ENCODE measurements around the gene PIP4K2A.
"Not testable (repeated sequence)": the region's sequence is repeated elsewhere in the genome, so short reads cannot be mapped to it uniquely, and the experiment has no call there.

PIP4K2A gene

DNA sequence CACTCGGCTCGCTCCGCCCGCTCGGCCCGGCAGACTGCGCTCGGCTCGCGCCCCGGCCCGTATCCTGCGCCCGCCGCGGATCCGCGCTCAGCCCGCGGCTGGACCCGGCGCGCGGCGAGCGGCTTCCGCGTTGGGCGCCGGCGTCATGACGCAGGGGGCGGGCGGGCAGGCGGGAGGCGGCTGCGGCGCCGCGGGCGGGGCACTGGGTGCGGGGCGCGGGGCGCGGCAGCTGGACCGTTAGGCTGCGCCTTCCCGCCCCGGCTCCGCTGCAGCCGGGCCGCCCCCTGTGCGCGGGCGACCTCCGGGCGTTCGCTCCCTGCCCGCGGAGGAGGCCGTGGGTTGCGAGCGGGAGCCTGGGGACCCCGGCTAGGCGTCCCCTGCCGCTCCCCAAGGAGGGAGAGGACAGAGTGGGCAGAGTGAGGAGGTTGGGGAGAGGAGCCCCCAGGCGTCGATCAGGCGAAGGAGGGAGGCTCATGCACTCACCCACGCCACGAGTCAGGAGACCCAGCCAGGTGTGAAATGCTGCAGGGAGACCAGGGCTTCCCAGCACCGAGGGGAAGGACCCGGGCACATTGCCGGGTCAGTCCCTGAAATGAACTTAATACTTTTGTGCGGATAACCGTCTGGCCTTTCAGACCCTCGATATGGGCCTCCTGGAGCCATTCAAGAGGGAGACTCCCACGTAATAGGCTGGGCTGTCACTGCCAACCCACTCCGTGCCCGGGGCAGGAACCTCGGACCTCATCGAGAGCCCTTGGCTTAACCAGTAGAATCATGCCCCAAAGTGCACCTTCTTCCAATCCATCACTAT, at the start of gene PIP4K2A:
TSS of gene PIP4K2A (minus strand) at position 100 of the 811 bp plus-strand sequence. CDS start 252 bp downstream, outside the sequence.
- peak; percentile 84 for DNase-seq (ENCODE audit: low spot score)

DNA sequence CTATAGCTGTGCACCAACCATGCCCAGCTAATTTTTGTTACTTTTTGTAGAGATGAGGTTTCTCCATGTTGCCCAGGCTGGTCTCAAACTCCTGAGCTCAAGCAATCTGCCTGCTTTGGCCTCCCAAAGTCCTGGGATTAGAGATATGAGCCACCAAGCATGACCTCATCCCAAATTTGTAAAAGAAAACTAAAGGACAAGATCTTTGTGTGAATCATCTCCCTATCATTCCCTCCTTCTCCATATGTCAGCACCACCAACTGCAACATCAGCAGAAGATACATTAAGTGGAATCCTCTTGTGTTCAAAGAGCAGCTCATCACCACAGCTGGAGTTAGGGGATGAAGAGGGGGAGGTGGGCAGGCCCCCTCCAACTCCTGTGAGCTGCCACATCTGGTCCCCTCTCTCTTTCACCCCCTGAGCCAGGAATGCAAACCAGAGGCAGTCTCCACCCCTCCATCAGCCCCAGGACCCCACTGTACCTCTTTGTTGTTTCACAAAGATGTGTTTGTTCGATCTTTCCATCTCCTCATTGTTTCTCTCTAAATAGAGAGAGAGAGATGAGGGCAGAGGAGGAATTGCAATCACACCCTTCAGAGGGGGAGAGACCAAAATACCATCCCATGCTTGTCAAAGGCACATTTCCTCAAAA, 47.3 kb upstream of the PIP4K2A start:
- peak; percentile 20 for DNase-seq (ENCODE audit: low spot score)

- peak; percentile 34 for DNase-seq (ENCODE audit: low spot score)
Observed at GRCh38 chr10:22760025-22760424, 45.6 kb upstream of the PIP4K2A start.

DNA sequence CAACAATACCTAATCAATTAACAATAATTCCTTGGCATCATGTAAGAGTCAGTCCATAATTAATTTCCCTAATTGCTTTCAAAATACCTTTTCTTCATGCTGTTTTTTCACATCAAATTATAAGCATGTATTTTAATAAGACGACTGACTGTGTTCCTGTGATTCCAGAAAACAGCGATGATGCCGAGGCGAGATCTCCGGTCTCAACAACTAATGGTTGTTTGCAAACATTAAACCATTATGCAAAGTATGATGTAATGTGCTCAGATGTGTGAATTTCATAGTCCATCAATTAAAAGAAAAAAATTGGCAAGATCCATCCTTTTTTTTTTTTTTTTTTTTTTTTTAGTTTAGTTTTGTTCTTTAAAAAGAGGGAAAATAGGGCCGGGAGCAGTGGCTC, 44.5 kb upstream of the PIP4K2A start:
- DNase-seq (ENCODE audit: low spot score), result no peak

GRCh38 chr10:22754296-22754695, 39.9 kb upstream of the PIP4K2A start:
- DNase-seq (ENCODE audit: low spot score), result no peak

- DNase-seq (ENCODE audit: low spot score), result no peak
Observed at GRCh38 chr10:22753786-22754185, 39.4 kb upstream of the PIP4K2A start.

GRCh38 chr10:22752272-22752889, 38.0 kb upstream of the PIP4K2A start:
- no peak for DNase-seq (ENCODE audit: low spot score)

DNA sequence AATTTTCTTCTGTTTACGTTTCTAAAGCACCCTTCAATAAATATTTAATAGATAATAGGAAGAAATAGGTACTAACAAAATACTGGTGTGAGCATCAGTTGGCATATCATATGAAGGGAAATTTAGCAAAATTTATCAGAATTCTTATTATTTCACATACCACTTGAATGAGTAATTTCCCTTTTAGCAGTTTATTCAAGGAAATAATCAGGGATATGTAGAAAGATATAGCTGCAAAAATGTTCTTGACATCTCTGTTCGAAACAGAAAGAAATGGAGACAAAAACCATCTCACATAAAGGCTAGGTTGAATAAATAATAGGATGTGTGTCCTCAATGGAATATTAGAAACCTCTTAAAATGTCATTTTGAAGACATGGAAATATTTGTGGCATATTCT, 35.8 kb upstream of the PIP4K2A start:
- DNase-seq (ENCODE audit: low spot score), result no peak

DNA sequence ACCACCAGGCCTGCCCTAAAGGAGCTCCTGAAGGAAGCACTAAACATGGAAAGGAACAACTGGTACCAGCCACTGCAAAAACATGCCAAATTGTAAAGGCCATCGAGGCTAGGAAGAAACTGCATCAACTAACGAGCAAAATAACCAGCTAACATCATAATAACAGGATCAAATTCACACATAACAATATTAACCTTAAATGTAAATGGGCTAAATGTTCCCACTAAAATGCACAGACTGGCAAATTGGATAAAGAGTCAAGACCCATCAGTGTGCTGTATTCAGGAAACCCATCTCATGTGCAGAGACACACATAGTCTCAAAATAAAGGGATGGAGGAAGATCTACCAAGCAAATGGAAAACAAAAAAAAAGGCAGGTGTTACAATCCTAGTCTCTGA, 30.5 kb upstream of the PIP4K2A start:
- not testable (repeated sequence) for DNase-seq (ENCODE audit: low spot score)

DNA sequence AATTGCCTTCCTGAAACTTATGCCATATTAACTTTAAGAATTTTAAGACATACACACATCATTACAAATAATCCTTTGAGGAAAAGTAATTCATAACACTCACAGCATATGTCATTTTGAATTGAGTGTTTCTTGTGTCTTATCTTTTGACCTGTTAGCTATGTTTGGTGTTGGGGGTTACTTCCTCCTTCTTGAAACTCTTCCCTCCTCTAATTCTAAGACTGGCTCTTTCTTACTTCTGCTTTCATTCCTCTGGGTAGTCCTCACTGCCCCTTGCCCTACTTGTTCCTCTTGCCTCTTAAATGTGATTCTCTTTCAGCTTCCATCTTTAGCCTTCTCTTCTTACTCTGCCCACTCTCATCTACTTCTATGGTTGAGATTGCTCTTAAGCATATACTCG, 28.3 kb upstream of the PIP4K2A start:
- no peak for DNase-seq (ENCODE audit: low spot score)

GRCh38 chr10:22741631-22742030, 27.3 kb upstream of the PIP4K2A start:
- DNase-seq (ENCODE audit: low spot score), result peak; percentile 47

GRCh38 chr10:22740180-22740579, 25.8 kb upstream of the PIP4K2A start:
- DNase-seq (ENCODE audit: low spot score), result peak; percentile 22

DNA sequence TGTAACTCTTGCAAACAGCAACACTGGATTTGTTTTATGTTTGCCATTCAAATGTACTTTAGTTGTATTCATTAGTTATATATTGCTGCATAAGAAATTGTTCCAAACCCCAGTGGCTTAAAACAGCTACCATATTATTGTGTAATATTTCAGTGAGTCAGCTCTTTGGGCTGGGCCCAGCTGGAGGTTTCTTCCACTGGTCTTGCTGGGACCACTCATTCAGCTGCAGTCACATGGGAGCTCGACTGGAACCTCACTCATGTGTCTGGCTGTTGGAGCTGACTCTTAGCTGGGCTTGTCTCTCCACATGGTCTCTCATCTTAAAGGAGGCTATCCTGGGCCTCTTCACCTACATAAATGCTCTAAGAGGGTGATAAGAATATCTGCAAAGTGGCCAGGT, 23.2 kb upstream of the PIP4K2A start:
- DNase-seq (ENCODE audit: low spot score), result peak; percentile 90

- DNase-seq (ENCODE audit: low spot score), result peak; percentile 49
Observed at GRCh38 chr10:22736134-22736533, 21.8 kb upstream of the PIP4K2A start.

DNA sequence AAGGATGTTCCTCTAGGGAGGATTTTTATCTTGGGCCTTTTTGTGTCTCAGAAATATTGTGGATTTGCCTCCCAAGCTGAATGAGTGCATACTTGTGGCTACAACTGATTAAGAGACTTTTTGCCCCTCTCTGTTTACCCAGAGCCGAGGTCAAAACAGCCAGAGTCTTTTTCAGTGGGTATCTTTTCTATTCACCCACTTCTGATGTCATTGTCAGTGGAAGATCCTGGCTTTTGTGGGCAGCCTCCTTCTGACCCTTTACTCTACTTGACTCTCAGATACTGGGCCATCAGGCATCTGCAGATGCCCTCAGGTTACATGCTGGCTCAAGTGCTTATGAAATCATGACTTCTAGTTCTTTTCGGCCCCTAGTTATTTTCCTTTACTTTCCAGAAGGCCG, 19.6 kb upstream of the PIP4K2A start:
- no peak for DNase-seq (ENCODE audit: low spot score)

GRCh38 chr10:22727663-22728062, 13.3 kb upstream of the PIP4K2A start:
- DNase-seq (ENCODE audit: low spot score), result no peak

- no peak for DNase-seq (ENCODE audit: low spot score)
Observed at GRCh38 chr10:22727112-22727511, 12.7 kb upstream of the PIP4K2A start.

- DNase-seq (ENCODE audit: low spot score), result no peak
Observed at GRCh38 chr10:22724773-22725172, 10.4 kb upstream of the PIP4K2A start.

DNA sequence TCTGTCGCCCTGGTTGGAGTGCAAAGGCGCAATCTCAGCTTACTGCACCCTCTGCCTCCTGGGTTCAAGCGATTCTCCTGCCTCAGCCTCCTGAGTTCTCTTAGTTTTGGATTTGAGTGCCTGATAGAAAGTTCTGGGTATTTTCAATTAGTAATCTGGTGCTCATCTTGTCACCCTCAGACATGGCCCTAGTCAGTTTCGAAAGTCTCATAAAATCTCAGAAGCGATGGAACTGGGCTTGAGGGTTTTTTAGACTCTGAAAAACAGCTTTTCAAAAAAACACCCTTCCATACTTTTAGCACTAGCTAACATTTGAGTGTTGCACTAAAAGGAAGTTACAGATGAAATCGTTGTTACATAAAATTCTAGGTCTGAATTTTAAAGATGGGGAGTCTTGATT, 9.4 kb upstream of the PIP4K2A start:
- no peak for DNase-seq (ENCODE audit: low spot score)

- peak; percentile 34 for DNase-seq (ENCODE audit: low spot score)
Observed at GRCh38 chr10:22723343-22723779, 9.0 kb upstream of the PIP4K2A start.

DNA sequence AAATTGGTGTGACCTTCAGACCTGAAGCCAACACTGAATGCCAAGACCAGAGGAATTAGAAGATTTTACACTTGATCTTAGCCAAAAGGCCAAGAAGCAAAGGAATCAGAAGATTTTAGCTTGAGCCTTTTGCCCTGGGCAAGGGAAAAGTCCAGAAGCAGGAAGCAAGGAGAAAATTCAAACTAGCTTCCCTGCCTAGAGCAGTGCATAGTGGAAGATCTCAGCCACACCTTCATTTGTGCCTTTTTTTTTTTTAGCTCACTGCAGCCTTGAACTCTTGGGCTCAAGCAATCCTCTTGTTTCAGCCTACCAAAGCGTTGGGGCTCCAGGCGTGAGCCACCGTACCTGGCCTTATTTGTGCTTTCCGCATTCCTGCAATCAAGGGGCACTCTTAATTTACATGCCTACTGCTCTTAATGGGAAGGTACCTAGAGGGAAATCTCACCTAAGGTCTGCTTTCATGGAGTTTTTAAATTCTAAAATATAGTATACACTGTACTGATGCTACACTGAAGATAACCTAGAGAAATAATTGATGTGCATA, 8.3 kb upstream of the PIP4K2A start:
- no peak for DNase-seq (ENCODE audit: low spot score)

- no peak for DNase-seq (ENCODE audit: low spot score)
Observed at GRCh38 chr10:22720667-22721066, 6.3 kb upstream of the PIP4K2A start.

Data from kidney tubule cell (primary cell).